NCI-H2107 (cell line): ENCODE data around the gene MFGE8.

ENCODE experiments used
- DNase-seq: peaks from one replicate; lab custom pipeline; 2025; lab: John Stamatoyannopoulos, UW

MFGE8 gene

DNA sequence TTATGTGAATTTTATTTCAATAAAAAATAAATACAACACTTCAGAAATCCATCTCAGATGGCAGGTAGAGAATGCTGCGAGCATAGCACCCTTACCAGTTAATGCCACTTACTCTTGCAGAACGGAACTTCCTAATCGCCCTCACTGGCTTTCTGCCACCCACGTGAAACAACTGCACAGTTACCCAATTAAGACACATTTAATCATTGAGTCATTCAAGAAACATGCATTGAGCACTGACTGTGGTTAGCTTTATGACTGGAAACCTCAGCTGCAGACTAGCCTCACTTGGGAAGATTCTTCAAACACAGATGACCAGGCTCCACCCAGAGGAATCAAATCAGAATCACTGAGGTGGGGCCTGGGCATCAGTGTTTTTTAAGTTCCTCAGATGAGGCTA lies 5.6 kb upstream of the MFGE8 start:
- no peak for DNase-seq

GRCh38 chr15:88917760-88918159 lies 4.6 kb upstream of the MFGE8 start:
- DNase-seq = no peak

- no peak for DNase-seq
Observed at GRCh38 chr15:88915354-88915753, 2.2 kb upstream of the MFGE8 start.

- no peak for DNase-seq
Observed at GRCh38 chr15:88913850-88914169, 631 bp upstream of the MFGE8 start.

DNA sequence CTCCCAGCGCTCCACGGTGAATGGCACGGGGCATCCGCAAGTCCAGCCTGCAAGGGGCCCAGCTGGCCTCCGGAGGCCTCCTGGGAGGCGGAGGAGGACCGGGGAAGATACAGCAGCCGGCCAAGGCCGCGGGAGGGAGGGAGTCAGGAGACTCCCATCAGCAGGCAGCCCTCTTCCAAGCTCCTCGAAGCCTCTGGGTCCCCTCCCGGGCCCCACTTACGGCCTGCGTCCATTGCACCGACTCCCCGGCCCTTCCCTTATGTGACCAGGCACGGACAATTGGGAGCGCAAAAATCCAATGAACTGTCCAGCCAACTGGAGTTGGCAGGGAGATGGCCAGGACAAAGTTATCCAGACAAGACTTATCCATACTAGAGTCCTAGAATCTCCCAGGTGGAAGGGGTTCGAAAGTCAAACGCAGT lies 668 bp downstream of the MFGE8 start:
- no peak for DNase-seq

DNA sequence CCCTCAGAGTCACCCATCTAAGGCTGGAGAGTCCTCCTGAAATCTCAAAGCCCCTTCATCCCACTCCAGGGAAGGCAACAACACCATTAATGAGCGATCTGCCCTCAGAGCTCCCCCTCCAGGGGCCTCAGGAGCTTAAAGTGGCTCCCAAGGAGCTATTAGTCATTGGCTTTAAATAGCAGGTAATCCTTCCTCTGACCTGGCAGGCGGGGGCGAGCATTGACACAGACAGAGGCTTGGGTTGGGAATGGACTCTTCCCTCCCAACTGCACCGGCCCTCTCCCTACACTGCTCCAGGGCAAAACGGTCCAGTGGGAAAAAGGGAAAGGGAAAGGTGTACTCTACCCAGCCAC lies 1.4 kb downstream of the MFGE8 start:
- no peak for DNase-seq

DNA sequence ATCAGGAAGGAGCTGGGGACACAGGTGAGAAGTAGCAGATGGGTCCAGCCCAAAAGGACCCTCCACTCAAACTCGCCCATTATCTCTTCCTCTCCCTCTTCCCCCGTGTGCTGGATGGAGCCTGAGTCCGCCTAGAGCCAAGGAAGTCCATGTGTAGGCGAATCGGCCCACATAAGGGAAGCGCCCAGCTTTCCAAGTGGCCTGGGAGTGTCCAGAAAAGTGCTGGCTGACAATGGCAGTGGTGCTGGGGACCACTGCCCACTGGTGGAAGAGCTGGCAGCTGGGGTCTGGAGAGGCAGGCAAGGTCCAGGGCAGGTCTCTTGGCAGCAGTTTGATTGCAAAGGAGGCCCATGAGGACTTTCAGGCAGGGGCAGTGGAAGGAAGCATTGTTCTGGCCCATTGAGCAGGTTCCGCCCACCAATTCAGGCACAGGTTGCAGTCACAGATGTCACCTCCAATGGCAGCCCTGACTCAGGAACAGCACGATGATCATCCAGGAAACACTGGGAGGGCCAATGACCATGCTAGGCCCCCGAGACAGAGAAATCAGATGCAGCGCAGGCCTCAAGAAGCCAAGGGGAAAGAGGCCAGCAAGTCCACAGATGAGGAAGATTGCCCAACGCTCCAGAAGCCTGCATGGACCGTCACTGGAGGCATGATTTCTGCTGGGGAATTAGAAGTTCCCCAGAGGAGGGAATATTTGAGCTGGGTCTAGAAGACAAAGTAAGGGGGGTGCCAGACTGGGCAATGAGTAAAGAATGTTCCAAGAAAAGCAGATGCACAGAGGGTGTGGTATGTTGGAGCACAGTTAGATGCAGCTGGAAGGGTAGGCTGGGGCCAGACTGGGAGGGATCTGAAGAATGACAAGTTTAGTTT lies 3.0 kb downstream of the MFGE8 start:
- DNase-seq = no peak

- no peak for DNase-seq
Observed at GRCh38 chr15:88908697-88909621, 4.2 kb downstream of the MFGE8 start.

DNA sequence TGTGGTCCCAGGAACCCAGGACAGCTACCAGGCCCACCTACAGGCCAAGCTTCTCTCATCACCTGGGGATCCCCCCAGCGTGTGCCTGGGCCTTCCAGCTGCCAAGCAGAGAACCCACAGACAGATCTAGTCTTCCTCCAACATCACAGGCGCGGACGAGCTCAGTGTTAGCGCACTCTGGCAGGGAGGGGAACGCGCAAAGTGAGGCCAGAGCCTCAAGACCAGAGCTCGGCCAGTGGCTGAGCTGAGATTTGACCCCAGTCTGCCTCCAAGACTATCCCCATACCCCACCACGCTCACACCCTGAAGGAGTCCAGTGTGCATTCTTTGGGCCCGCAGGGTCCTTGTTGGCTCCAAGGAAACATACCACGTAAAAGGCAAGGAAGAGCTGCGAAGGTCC lies 5.1 kb downstream of the MFGE8 start:
- DNase-seq = no peak

DNA sequence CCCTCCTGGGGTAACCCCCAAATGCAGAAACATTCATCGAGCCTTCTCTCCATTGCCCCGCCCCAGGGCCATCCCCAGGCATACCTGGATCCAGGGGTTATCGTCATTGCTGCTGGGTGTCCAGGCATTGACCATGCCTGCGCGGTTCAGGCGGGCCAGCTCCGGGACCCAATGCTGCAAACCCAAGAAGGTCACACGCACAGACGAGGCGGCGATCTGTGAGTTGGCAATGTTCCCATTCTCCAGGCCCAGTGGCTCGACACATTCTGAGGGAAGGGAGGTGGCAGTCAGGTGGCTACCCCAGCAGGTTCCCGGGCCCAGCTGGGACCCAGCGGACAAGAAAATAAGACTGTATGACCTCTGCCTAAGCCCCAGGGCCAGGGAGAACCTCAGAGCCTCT lies 6.1 kb downstream of the MFGE8 start:
- DNase-seq = no peak

DNA sequence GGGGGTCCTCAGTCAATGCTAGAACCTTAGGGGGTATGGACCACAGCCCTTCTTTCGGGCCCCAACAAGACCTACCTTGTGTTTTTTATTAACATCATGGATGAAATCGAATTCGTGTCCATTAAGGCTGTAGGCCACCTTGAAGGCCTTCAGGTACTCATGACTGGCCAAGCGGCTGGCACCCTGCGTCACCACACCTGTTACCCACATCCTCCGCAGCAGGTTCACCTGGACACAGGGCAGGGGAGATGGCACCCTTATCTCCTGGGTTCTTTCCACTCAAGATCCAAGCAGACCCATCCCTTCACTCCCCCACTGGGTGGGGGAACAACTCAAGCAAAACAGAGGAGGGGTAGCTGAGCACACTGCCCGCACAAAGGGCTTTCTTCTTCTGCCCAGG lies 6.6 kb downstream of the MFGE8 start:
- DNase-seq = no peak

DNA sequence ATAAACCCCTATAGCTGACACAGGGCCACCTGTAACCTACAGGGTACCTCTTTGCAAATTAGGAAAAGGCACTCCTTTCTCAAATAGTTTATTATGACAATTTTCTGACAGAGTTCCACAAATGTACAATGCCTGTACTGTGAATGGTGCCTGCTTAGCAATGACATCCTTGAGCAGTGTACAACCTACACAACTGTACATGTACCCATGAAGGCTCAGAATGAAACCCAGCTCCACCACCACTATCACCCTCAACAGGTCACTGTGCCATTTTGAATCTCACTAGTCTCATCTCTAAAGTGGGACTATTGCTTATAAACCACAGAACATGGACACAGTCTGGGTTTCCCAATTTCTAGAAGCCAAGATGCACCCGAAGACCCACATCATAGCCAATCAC lies 7.0 kb downstream of the MFGE8 start:
- no peak for DNase-seq

DNA sequence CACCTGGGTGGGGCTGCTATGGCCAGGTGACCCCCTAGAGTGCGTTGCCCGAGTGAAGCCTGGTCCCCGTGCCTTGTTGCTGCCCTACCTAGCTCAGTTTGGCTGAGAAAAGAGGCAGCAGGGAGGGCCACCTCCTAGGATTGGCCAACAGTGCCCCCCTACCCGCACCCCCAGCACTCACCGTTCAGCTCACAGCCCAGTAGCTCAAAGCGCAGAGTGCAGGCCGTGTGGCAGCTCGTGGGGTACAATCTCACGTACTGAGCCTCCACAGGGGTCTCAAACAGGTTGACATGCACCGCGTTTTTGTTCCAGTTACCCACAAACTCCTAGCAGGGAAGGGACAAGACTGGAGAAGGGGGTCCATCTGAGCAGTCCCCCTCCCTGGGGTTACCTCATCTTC lies 7.6 kb downstream of the MFGE8 start:
- DNase-seq = no peak

GRCh38 chr15:88904624-88905327 lies 8.4 kb downstream of the MFGE8 start:
- DNase-seq = no peak

- DNase-seq = no peak
Observed at GRCh38 chr15:88904257-88904623, 8.9 kb downstream of the MFGE8 start.

GRCh38 chr15:88902846-88903245 lies 10.3 kb downstream of the MFGE8 start:
- DNase-seq = no peak

- DNase-seq = no peak
Observed at GRCh38 chr15:88902221-88902835, 10.9 kb downstream of the MFGE8 start.

GRCh38 chr15:88901508-88902220 lies 11.5 kb downstream of the MFGE8 start:
- no peak for DNase-seq

DNA sequence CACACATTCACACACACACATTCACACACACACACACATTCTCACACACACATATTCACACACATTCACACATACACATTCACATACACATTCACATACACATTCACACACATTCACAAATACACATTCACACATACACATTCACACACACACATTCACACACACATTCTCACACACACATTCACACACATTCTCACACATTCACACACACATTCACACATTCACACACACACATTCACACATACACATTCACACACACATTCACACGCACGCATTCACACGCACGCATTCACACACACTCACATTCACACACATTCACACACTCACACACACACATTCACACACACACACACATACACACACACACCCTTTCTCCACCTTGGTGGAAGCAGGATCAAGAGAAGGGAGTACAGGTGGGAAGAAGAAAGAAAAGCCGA lies 12.2 kb downstream of the MFGE8 start:
- no peak for DNase-seq

DNA sequence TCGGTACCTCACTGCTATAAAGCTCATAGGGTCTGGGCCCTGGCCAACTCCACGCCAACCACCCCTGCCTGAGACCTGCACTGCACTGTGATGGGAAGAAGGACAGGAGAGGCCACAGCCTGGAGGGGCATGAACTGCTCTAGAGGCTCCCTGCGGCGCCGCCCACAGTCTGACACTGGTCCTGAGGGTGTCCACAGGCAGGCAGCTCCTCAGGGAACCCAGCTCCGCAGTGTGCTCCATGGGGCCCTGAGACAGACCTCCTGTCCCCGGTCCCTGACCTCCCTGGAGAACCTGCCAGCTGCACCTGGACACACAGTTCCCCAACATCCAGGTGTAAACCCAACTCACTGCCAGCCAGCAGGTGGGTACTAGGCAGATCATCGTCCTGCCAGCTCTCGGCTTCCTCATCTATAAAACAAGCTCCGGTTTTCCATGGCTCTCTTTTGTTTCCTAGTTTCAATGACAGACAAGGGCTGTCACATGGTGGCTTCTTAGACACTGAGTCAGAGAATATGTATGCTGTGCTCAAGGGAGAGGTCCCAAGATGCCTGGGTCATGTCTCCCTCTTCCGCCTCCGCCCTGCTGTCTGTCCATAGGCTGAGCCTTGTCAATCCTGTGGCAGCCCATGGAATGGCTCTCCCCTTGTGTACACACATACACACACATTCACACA lies 12.7 kb downstream of the MFGE8 start:
- no peak for DNase-seq

DNA sequence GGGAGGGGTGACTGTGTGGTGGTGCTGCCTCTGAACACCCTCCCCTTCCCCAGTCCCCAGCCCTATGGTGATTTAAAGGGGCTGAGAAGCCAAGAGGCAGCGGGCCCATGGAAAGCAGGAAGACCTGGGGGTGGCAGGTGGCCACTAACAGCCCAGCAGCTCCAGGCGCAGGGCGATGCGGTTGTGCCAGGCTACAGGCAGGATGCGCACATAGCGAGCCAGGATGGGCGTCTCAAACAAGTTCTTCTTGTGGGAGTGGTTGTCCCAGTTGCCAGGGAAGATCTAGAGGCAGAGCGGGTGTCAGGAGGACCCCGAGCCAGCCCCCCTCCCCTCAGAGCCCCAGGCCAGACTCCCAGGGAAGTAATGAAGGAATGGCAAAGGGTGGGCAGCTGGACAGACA lies 13.9 kb downstream of the MFGE8 start:
- DNase-seq = no peak
